HepG2 (cell line): ENCODE measurements around the gene ZBTB7C. TPM values are rescaled to one million over a fixed set of nuclear protein-coding genes. Genes with fewer than 3 reads are reported as not detected.

Source experiments
- ATAC-seq: fragments of 200-7000 bp; cut with Tn5 transposase; 3 replicates; pipeline ENCODE4 v1.9.1; 2020; ENCODE audit warnings: mild to moderate bottlenecking, moderate library complexity
- BruUV-seq: library from RNA; stranded (reverse); fragments of 400-500 nt; replicated peaks from 2 replicates; lab custom pipeline; 2021; lab: Mats Ljungman, UMichigan
- CTCF ChIA-PET: fragments of 300-600 bp; formaldehyde crosslinking; extraction: SDS; loops from one replicate; lab custom pipeline; 2021; ENCODE audit warnings: low total read pairs, inconsistent platforms, low intra/inter-chr PET ratio; lab: Yijun Ruan, JAX
- POLR2A ChIA-PET: fragments of 350-600 bp; sonication (Branson Sonifier 250); formaldehyde crosslinking; loops from one replicate; lab custom pipeline; 2020; ENCODE audit warnings: antibody characterized with exemption, inconsistent platforms; lab: Yijun Ruan, JAX
- DNase-seq: peaks from one replicate; pipeline ENCODE4 v3.0.0-alpha.2; 2015; ENCODE audit warnings: low spot score
- FAIRE-seq: peaks from 3 replicates; lab custom pipeline; 2011; peaks lifted over from hg19 to GRCh38; lab: Jason Lieb, UNC
- H2AFZ ChIP-seq: one replicate; pipeline ENCODE4 v1.6.1; 2011; ENCODE audit warnings: low read length, inconsistent platforms
- H3K27ac ChIP-seq: fragments of 300-600 bp; 3 replicates; pipeline ENCODE4 v1.8.0; 2011; ENCODE audit warnings: mixed run types, mild to moderate bottlenecking, mixed read lengths, low read length, inconsistent platforms; ENCODE audit not compliant: insufficient read depth; ENCODE audit errors: extremely low read length
- H3K27me3 ChIP-seq, 2 experiments: fragments of 200-600 bp in 1 of 2; 2 replicates in 1 of 2; 3 replicates in 1 of 2; pipeline versions ENCODE4 v1.6.0 to v1.8.0; 2011; ENCODE audit warnings: low read length in 2 of 2, mild to moderate bottlenecking in 2 of 2, moderate library complexity in 2 of 2, inconsistent platforms in 1 of 2; ENCODE audit not compliant: insufficient read depth in 2 of 2, control insufficient read depth in 1 of 2
- H3K36me3 ChIP-seq, 2 experiments: fragments of 200-600 bp in 1 of 2; replicated peaks in 1 of 2; 2 replicates in 1 of 2; 3 replicates in 1 of 2; pipeline versions ENCODE4 v1.5.1 to v1.8.0; 2011; ENCODE audit warnings: low read length in 2 of 2, inconsistent platforms in 1 of 2; ENCODE audit not compliant: insufficient read depth in 2 of 2, control insufficient read depth in 1 of 2
- H3K4me1 ChIP-seq: 2 replicates; pipeline ENCODE4 v1.5.1; 2012; ENCODE audit warnings: low read length, inconsistent platforms; ENCODE audit not compliant: insufficient read depth
- H3K4me2 ChIP-seq: 2 replicates; pipeline ENCODE4 v1.6.0; 2011; ENCODE audit warnings: low read depth, low read length, inconsistent platforms
- H3K4me3 ChIP-seq, 3 experiments: fragments of 200-600 bp in 1 of 3; sonication (generic), shearing (Covaris generic) in 1 of 3; replicated peaks in 1 of 3; 2 replicates each; pipeline ENCODE4 v1.5.1; 2011 to 2016; ENCODE audit warnings: low read length in 3 of 3, inconsistent platforms in 2 of 3, low read depth in 2 of 3, mild to moderate bottlenecking in 2 of 3, control low read depth in 1 of 3, mixed read lengths in 1 of 3; ENCODE audit not compliant: insufficient read depth in 1 of 3
- H3K79me2 ChIP-seq: one replicate; pipeline ENCODE4 v1.6.1; 2011; ENCODE audit warnings: low read length, inconsistent platforms; ENCODE audit not compliant: insufficient read depth
- H3K9ac ChIP-seq: 2 replicates; pipeline ENCODE4 v1.6.0; 2011; ENCODE audit warnings: mild to moderate bottlenecking, low read depth, low read length, inconsistent platforms; ENCODE audit not compliant: insufficient read depth
- H3K9me3 ChIP-seq: 2 replicates; pipeline ENCODE4 v1.5.1; 2012; ENCODE audit warnings: mild to moderate bottlenecking, low read length
- H4K20me1 ChIP-seq: 2 replicates; pipeline ENCODE4 v1.6.0; 2011; ENCODE audit warnings: inconsistent platforms, mild to moderate bottlenecking, low read length, moderate library complexity; ENCODE audit not compliant: insufficient read depth
- IRF9 ChIP-seq: sonication (generic); formaldehyde crosslinking; IDR thresholded peaks from 2 replicates; pipeline ENCODE4 v1.8.0; 2022; ENCODE audit warnings: missing genetic modification reagents, mild to moderate bottlenecking, borderline replicate concordance
- KAT7 ChIP-seq: IDR thresholded peaks from 2 replicates; pipeline ENCODE4 v1.6.1; 2018; ENCODE audit warnings: borderline replicate concordance, missing compliant biosample characterization
- MEIS2 ChIP-seq: sonication (generic); formaldehyde crosslinking; IDR thresholded peaks from 2 replicates; pipeline ENCODE4 v1.9.0; 2021; ENCODE audit warnings: mild to moderate bottlenecking, missing genetic modification reagents
- SRSF4 ChIP-seq: fragments of 200-400 bp; formaldehyde crosslinking; IDR thresholded peaks from one replicate; pipeline ENCODE4 v1.6.1; 2018; ENCODE audit warnings: mild to moderate bottlenecking, low read depth, low read length, moderate library complexity; ENCODE audit not compliant: poor library complexity, severe bottlenecking
- TSC22D2 ChIP-seq: sonication (generic); formaldehyde crosslinking; IDR thresholded peaks from 2 replicates; pipeline ENCODE4 v1.5.1; 2020; ENCODE audit warnings: missing genetic modification reagents, mild to moderate bottlenecking, borderline replicate concordance
- ZNF660 ChIP-seq: sonication (generic); formaldehyde crosslinking; IDR thresholded peaks from 2 replicates; pipeline ENCODE4 v1.5.1; 2020; ENCODE audit warnings: mild to moderate bottlenecking, low read depth, missing genetic modification reagents, borderline replicate concordance
- ZNF775 ChIP-seq: sonication (generic); formaldehyde crosslinking; IDR thresholded peaks from 2 replicates; pipeline ENCODE4 v1.4.0; 2020; ENCODE audit warnings: missing genetic modification reagents, mild to moderate bottlenecking, moderate library complexity, borderline replicate concordance
- WGBS: methylation state at CpG from one replicate; pipeline ENCODE4 v1.1.6; 2017; ENCODE audit warnings: low lambda C conversion rate; 5-methylcytosine and 5-hydroxymethylcytosine counted together
- in situ Hi-C: cut with HindIII; loops from 2 replicates; pipeline ENCODE4 v1.10.0; 2017; ENCODE audit warnings: low pct_unique_long_range_greater_than_20kb; ENCODE audit not compliant: extremely low pct_ligation_motif_present
- intact Hi-C: fragments of 100-400 bp; cut with micrococcal nuclease; formaldehyde crosslinking; loops from one replicate; pipeline ENCODE4 v1.10.0; 2022; ENCODE audit not compliant: unreplicated experiment
- polyA plus RNA-seq, 8 experiments: library from polyadenylated mRNA; depleted of rRNA in 3 of 8; stranded (reverse) in 7 of 8; unstranded in 1 of 8; fragments of >200 nt; fragmentation: Illumina TruSeq in 4 of 8; extraction: Trizol in 4 of 8; gene quantifications; 2 replicates each; pipeline versions ENCODE4 v1.2.1 to v1.2.3, GENCODE V29; 2011 to 2016; ENCODE audit warnings: low read depth in 4 of 8, missing spikeins in 1 of 8, mixed read lengths in 1 of 8; ENCODE audit not compliant: insufficient read depth in 1 of 8
- total RNA-seq, 5 experiments: library from RNA; depleted of rRNA; stranded (reverse); fragments of >200 nt; fragmentation: Illumina TruSeq; extraction: Trizol; gene quantifications; 2 replicates each; pipeline ENCODE4 v1.2.3, GENCODE V29; 2016; ENCODE audit warnings: low read depth in 1 of 5
- TF ChIP-seq, protein P1 (sequence below): sonication (generic); formaldehyde crosslinking; IDR thresholded peaks from 2 replicates; pipeline ENCODE4 v1.4.0; 2020; ENCODE audit warnings: missing genetic modification reagents, mild to moderate bottlenecking, borderline replicate concordance

ZBTB7C gene
- total and polyA plus RNA-seq, 2 of the 13 experiments (the other 11 are each of a cell fraction or from before 2014, with no cell fraction given), result 0.01 to 0.04 TPM

DNA sequence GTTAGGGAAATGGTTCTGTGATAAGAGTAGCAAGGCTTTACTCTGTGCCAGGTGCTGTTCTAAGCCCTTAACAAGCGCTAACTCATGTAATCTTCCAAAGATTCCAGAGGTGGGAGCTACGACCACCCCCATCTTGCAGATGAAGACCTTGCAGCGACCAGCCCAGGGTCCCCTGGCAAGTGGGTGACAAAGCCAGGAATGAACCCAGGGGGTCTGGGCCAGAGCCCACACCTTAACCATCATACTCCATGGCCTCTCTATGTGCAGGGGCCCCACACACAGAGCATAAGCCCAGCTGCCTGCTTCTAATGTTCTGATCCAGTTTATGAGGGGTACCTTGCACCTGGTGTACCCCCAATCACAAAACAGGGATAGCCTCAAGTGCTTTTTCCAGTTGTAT lies 105.3 kb downstream of the ZBTB7C start (continued):
- TF ChIP-seq ZNF660 (CRISPR knock-in tag) (no peak), IRF9 (CRISPR knock-in tag) (no peak), ZNF775 (CRISPR knock-in tag) (no peak)
- TF ChIP-seq, protein P1, sequence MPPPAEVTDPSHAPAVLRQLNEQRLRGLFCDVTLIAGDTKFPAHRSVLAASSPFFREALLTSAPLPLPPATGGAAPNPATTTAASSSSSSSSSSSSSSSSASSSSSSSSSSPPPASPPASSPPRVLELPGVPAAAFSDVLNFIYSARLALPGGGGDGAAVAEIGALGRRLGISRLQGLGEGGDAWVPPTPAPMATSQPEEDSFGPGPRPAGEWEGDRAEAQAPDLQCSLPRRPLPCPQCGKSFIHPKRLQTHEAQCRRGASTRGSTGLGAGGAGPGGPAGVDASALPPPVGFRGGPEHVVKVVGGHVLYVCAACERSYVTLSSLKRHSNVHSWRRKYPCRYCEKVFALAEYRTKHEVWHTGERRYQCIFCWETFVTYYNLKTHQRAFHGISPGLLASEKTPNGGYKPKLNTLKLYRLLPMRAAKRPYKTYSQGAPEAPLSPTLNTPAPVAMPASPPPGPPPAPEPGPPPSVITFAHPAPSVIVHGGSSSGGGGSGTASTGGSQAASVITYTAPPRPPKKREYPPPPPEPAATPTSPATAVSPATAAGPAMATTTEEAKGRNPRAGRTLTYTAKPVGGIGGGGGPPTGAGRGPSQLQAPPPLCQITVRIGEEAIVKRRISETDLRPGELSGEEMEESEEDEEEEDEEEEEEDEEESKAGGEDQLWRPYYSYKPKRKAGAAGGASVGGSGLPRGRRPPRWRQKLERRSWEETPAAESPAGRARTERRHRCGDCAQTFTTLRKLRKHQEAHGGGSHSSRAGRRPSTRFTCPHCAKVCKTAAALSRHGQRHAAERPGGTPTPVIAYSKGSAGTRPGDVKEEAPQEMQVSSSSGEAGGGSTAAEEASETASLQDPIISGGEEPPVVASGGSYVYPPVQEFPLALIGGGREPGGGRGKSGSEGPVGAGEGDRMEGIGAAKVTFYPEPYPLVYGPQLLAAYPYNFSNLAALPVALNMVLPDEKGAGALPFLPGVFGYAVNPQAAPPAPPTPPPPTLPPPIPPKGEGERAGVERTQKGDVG (CRISPR knock-in tag), result no peak

GRCh38 chr18:48302736-48303135 lies 106.4 kb downstream of the ZBTB7C start:
- ATAC-seq (no peak), FAIRE-seq (no peak), DNase-seq (no peak)
- no peaks in the 10 kb centered on the region for H3K36me3 ChIP-seq
- peaks cover 4 to 24% of the 10 kb centered on the region in 2 experiments for H3K27me3 ChIP-seq
- no peak overlapping the region for H3K9ac ChIP-seq
- H2AFZ ChIP-seq, result no peak overlapping the region
- H3K4me3 ChIP-seq, result no peak overlapping the region
- no peaks in the 10 kb centered on the region for H3K79me2 ChIP-seq
- H3K9me3 ChIP-seq, result no peaks in the 10 kb centered on the region
- no peak overlapping the region for H3K27ac ChIP-seq
- H3K4me2 ChIP-seq, result no peak overlapping the region
- TF ChIP-seq TSC22D2 (CRISPR knock-in tag), result no peak
- no peak for TF ChIP-seq SRSF4
- TF ChIP-seq MEIS2 (CRISPR knock-in tag), result no peak
- no peak for TF ChIP-seq KAT7
- 9% methylated on average over 3 of the region's 3 CpGs for WGBS
- in situ Hi-C loops, result no loop called here
- no peaks in the 10 kb centered on the region for H4K20me1 ChIP-seq
- ChIA-PET POLR2A (no interaction called here), CTCF (no interaction called here)
- H3K4me1 ChIP-seq, result no peaks in the 10 kb centered on the region
- intact Hi-C loops, result no loop called here
- BruUV-seq, result no TSS peak
